OCI-LY3 (cell line): ENCODE data around the gene CORO2B.

Source experiments
- CTCF ChIP-seq: fragments of 200-600, 300-600 bp; sonication (generic); IDR thresholded peaks from 2 replicates; pipeline ENCODE4 v1.5.1; 2014; ENCODE audit warnings: antibody characterized with exemption, low read length, low read depth
- EZH2phosphoT487 ChIP-seq: fragments of 200-600 bp; shearing (Covaris generic); IDR thresholded peaks from 2 replicates; pipeline ENCODE4 v1.6.1; 2018; ENCODE audit warnings: antibody characterized with exemption, mixed run types, low read depth

GRCh38 chr15:68698708-68699107 is 119.9 kb downstream of the CORO2B start:
- TF ChIP-seq CTCF (no peak), EZH2phosphoT487 (no peak)
